GM12801 (cell line): ENCODE measurements around the gene NFX1.

Experiments used
- TF ChIP-seq, protein P1 (sequence below): IDR thresholded peaks from one replicate; pipeline ENCODE4 v1.5.1; 2011; ENCODE audit warnings: control low read depth; ENCODE audit not compliant: insufficient read length; ENCODE audit errors: extremely low read depth

NFX1 gene

GRCh38 chr9:33294670-33295432 is 4.5 kb downstream of the NFX1 start:
- TF ChIP-seq, protein P1, sequence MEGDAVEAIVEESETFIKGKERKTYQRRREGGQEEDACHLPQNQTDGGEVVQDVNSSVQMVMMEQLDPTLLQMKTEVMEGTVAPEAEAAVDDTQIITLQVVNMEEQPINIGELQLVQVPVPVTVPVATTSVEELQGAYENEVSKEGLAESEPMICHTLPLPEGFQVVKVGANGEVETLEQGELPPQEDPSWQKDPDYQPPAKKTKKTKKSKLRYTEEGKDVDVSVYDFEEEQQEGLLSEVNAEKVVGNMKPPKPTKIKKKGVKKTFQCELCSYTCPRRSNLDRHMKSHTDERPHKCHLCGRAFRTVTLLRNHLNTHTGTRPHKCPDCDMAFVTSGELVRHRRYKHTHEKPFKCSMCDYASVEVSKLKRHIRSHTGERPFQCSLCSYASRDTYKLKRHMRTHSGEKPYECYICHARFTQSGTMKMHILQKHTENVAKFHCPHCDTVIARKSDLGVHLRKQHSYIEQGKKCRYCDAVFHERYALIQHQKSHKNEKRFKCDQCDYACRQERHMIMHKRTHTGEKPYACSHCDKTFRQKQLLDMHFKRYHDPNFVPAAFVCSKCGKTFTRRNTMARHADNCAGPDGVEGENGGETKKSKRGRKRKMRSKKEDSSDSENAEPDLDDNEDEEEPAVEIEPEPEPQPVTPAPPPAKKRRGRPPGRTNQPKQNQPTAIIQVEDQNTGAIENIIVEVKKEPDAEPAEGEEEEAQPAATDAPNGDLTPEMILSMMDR, result no peak

- TF ChIP-seq, protein P1, result no peak
These were observed 5.3 kb downstream of the NFX1 start for GRCh38 chr9:33295571-33295970.

DNA sequence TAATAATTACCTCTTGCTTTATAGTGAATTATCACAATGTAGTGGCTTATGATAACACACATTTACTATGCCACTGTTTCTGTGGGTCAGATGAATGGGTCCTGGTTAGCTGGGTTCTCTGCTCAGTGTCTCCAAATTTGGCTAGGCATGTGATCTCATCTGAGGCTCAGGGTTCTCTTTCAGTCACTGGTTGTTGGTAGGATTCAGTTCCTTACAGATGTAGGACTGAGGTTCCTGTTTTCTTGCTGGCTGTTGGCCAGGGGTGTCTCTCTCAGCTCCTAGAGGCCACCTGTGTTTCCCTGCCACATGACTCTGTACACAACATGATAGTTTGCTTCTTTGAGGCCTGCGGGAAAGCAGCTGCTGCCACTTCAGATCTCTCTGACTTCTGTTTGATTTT is 7.1 kb downstream of the NFX1 start:
- TF ChIP-seq, protein P1, result no peak

DNA sequence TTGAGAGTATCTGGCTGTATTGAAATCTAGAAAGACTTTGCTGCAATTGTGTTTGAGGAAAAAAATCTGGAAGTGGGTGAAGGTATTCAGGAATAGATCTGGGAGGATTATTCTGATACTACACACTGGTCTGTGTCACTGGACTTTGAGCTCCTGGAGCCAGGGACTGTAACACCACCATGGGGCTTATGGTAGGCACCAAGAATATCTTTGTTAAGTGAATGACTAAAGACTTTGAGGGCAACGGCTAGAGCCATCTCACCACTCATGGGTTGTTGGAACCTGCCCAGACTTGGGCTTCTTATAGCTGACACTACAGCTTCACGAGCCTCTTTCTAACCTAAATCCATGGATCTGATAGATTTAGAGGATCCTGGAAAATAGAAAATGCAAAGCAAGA is 10.2 kb downstream of the NFX1 start:
- TF ChIP-seq, protein P1, result no peak

DNA sequence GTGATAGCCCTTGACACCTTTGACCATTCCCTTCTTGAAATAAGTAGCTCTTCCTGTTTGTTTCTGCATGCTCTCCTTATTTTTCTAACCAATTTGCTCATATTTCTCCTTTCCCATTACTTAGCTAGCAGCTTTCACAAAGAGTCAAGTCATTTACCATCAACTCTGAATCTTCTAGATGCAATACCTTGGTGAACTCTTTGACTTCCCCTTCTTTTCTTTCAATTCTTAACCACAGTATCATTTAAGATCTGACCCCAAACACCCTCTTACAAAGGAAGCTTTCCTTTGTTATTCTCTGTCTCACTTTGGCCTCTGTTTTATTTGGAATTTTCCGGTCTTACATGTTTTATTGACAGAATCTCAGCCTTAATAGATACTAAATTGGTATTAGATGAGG is 14.0 kb downstream of the NFX1 start:
- TF ChIP-seq, protein P1, result no peak

- TF ChIP-seq, protein P1, result no peak
These were observed 15.7 kb downstream of the NFX1 start for GRCh38 chr9:33306037-33306436.

DNA sequence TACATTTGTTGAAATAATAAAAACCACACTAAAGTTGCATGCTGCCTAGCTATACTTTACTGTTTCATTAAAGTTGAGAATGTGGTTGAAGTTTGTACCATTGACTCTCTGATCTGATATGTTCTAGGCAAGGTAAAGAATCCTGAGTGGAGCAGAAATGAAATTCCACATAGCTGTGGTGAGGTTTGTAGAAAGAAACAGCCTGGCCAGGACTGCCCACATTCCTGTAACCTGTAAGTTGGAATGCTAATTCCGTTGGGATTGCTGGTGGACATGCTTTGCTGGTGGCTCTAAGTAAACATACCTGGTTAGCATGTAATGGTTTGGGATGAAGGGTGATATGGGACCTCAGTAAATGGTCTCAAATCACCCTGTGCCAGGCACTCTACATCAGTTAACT is 16.8 kb downstream of the NFX1 start:
- TF ChIP-seq, protein P1, result no peak
